Astrocyte (in vitro differentiated cells and primary cell): ENCODE results near the gene EDNRA. TPM values are rescaled to one million over a fixed set of nuclear protein-coding genes. Genes with fewer than 3 reads are reported as not detected.
A peak's percentile ranks its signal among the peaks of the same experiment; 100 is the strongest.

Source experiments
- DNase-seq: peaks from one replicate; pipeline ENCODE4 v3.0.0-alpha.2; 2010; ENCODE audit warnings: low read depth
- FAIRE-seq: peaks from 2 replicates; lab custom pipeline; 2011; peaks lifted over from hg19 to GRCh38; lab: Jason Lieb, UNC
- H2AFZ ChIP-seq: 2 replicates; pipeline ENCODE4 v1.6.0; 2012; ENCODE audit warnings: low read depth, low read length, inconsistent platforms
- H3K27ac ChIP-seq: 2 replicates; pipeline ENCODE4 v1.5.1; 2011; ENCODE audit warnings: low read depth, low read length, inconsistent platforms
- H3K27me3 ChIP-seq: 2 replicates; pipeline ENCODE4 v1.6.0; 2011; ENCODE audit warnings: low read length, inconsistent platforms; ENCODE audit not compliant: insufficient read depth
- H3K36me3 ChIP-seq: 2 replicates; pipeline ENCODE4 v1.5.1; 2011; ENCODE audit warnings: low read length, inconsistent platforms; ENCODE audit not compliant: insufficient read depth
- H3K4me1 ChIP-seq: 2 replicates; pipeline ENCODE4 v1.5.1; 2011; ENCODE audit warnings: low read length, inconsistent platforms; ENCODE audit not compliant: insufficient read depth
- H3K4me2 ChIP-seq: 2 replicates; pipeline ENCODE4 v1.6.0; 2012; ENCODE audit warnings: low read length, inconsistent platforms
- H3K4me3 ChIP-seq: 2 replicates; pipeline ENCODE4 v1.5.1; 2011; ENCODE audit warnings: low read depth, mild to moderate bottlenecking, low read length, inconsistent platforms; ENCODE audit not compliant: insufficient read depth
- H3K79me2 ChIP-seq: 2 replicates; pipeline ENCODE4 v1.6.0; 2012; ENCODE audit warnings: mild to moderate bottlenecking, low read length, inconsistent platforms; ENCODE audit not compliant: insufficient read depth
- H3K9ac ChIP-seq: 2 replicates; pipeline ENCODE4 v1.6.0; 2012; ENCODE audit warnings: mild to moderate bottlenecking, low read length, inconsistent platforms
- H3K9me3 ChIP-seq: 2 replicates; pipeline ENCODE4 v1.5.1; 2012; ENCODE audit warnings: low read depth, mild to moderate bottlenecking, low read length, inconsistent platforms; ENCODE audit not compliant: insufficient read depth
- H4K20me1 ChIP-seq: 2 replicates; pipeline ENCODE4 v1.6.0; 2012; ENCODE audit warnings: low read length, inconsistent platforms; ENCODE audit not compliant: insufficient read depth
- H3K27ac Mint-ChIP-seq: one replicate; pipeline ENCODE4 v1.8.0; 2021; ENCODE audit warnings: mild to moderate bottlenecking, mixed read lengths; ENCODE audit not compliant: unreplicated experiment
- H3K27me3 Mint-ChIP-seq: one replicate; pipeline ENCODE4 v1.8.0; 2021; ENCODE audit warnings: low read depth, mixed read lengths; ENCODE audit not compliant: unreplicated experiment
- H3K36me3 Mint-ChIP-seq: one replicate; pipeline ENCODE4 v1.8.0; 2021; ENCODE audit warnings: low read depth, mixed read lengths; ENCODE audit not compliant: unreplicated experiment
- H3K4me1 Mint-ChIP-seq: one replicate; pipeline ENCODE4 v1.8.0; 2021; ENCODE audit warnings: low read depth, mixed read lengths; ENCODE audit not compliant: unreplicated experiment
- H3K4me3 Mint-ChIP-seq: one replicate; pipeline ENCODE4 v1.8.0; 2021; ENCODE audit warnings: mild to moderate bottlenecking, moderate library complexity, mixed read lengths; ENCODE audit not compliant: unreplicated experiment
- H3K9me3 Mint-ChIP-seq: one replicate; pipeline ENCODE4 v1.8.0; 2021; ENCODE audit warnings: mild to moderate bottlenecking, mixed read lengths; ENCODE audit not compliant: unreplicated experiment
- CTCF ChIP-seq: IDR thresholded peaks from 2 replicates; pipeline ENCODE4 v1.5.1; 2011; ENCODE audit warnings: low read depth, mild to moderate bottlenecking, inconsistent platforms, low read length, moderate library complexity; ENCODE audit not compliant: insufficient read depth
- EZH2 ChIP-seq: IDR thresholded peaks from 2 replicates; pipeline ENCODE4 v1.6.1; 2012; ENCODE audit warnings: mild to moderate bottlenecking, low read length, inconsistent platforms; ENCODE audit not compliant: insufficient read depth
- total RNA-seq: library from RNA; stranded (reverse); gene quantifications from 2 replicates; pipeline ENCODE4 v1.2.1, GENCODE V29; 2021

EDNRA gene
- total RNA-seq, 1 donor from 2014 or later: 6.4 TPM

- no peak for TF ChIP-seq EZH2
- no peak for TF ChIP-seq CTCF
- no peak overlapping the region for H3K9ac ChIP-seq
- H4K20me1 ChIP-seq: no peaks in the 10 kb centered on the region
- Mint-ChIP-seq H3K9me3 (peaks cover 2% of the 10 kb centered on the region), H3K4me3 (no peak overlapping the region), H3K36me3 (no peaks in the 10 kb centered on the region), H3K4me1 (peaks cover 3% of the 10 kb centered on the region), H3K27ac (no peak overlapping the region), H3K27me3 (no peaks in the 10 kb centered on the region)
- no peak for FAIRE-seq
- peak; percentile 26 for DNase-seq
- H3K4me3 ChIP-seq: no peak overlapping the region
- no peak overlapping the region for H2AFZ ChIP-seq
- H3K4me2 ChIP-seq: no peak overlapping the region
- H3K27me3 ChIP-seq: no peaks in the 10 kb centered on the region
- no peaks in the 10 kb centered on the region for H3K79me2 ChIP-seq
- H3K9me3 ChIP-seq: no peaks in the 10 kb centered on the region
- H3K27ac ChIP-seq: no peak overlapping the region
- no peaks in the 10 kb centered on the region for H3K4me1 ChIP-seq
- H3K36me3 ChIP-seq: no peaks in the 10 kb centered on the region
Observed at GRCh38 chr4:147447786-147448185, 33.1 kb upstream of the EDNRA start.

DNA sequence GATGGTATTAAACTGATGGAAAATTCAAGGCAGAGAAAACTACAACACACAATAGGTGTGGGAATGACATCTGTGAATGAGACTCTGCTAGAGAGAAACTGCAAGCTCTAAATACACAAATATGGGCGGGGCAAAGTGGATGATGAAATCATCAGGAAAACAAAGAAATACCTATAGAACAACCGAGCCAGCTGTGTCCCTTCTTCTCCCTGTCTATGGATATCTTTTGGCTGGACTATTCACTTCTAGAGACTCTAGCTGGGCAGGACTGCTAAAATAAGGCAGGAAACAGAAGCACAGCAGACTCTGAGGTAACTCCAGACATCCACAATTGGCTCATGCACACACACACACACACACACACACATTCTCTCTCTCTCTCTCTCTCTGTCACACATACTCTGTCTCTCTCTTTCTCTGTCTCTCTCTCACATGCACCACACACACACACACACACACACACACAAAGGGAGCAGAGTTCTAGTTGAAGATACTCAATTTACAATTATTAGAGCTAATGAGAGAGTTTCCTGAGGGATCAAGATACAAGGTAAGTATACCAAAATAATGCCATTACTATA, 27.2 kb upstream of the EDNRA start:
- Histone ChIP-seq H3K9ac (no peak overlapping the region), H2AFZ (no peak overlapping the region), H3K27ac (no peak overlapping the region), H3K79me2 (no peaks in the 10 kb centered on the region), H3K4me2 (no peak overlapping the region), H4K20me1 (no peaks in the 10 kb centered on the region), H3K36me3 (no peaks in the 10 kb centered on the region), H3K4me3 (no peak overlapping the region), H3K4me1 (no peaks in the 10 kb centered on the region), H3K9me3 (no peaks in the 10 kb centered on the region), H3K27me3 (no peaks in the 10 kb centered on the region)
- Mint-ChIP-seq H3K9me3 (peaks cover 2% of the 10 kb centered on the region), H3K27ac (peak overlapping the region; percentile 70), H3K4me1 (peaks cover 4% of the 10 kb centered on the region), H3K36me3 (no peaks in the 10 kb centered on the region), H3K27me3 (no peaks in the 10 kb centered on the region), H3K4me3 (no peak overlapping the region)
- TF ChIP-seq CTCF (no peak), EZH2 (no peak)
- DNase-seq (peak; percentile 25), FAIRE-seq (no peak)

- FAIRE-seq: no peak
- no peak overlapping the region for H3K27ac Mint-ChIP-seq
- Histone ChIP-seq H3K4me1 (no peaks in the 10 kb centered on the region), H3K9ac (no peak overlapping the region), H3K27me3 (no peaks in the 10 kb centered on the region), H3K4me2 (no peak overlapping the region), H3K36me3 (no peaks in the 10 kb centered on the region), H3K9me3 (no peaks in the 10 kb centered on the region), H4K20me1 (no peaks in the 10 kb centered on the region), H3K4me3 (no peak overlapping the region), H3K27ac (no peak overlapping the region), H3K79me2 (no peaks in the 10 kb centered on the region), H2AFZ (no peak overlapping the region)
- no peaks in the 10 kb centered on the region for H3K9me3 Mint-ChIP-seq
- H3K4me3 Mint-ChIP-seq: no peak overlapping the region
- H3K4me1 Mint-ChIP-seq: peaks cover 4% of the 10 kb centered on the region
- DNase-seq: no peak
- H3K27me3 Mint-ChIP-seq: no peaks in the 10 kb centered on the region
- no peaks in the 10 kb centered on the region for H3K36me3 Mint-ChIP-seq
- TF ChIP-seq CTCF (no peak), EZH2 (no peak)
Observed at GRCh38 chr4:147456706-147457105, 24.2 kb upstream of the EDNRA start.
